Gastroesophageal sphincter (tissue), 4 donors: ENCODE results near the gene MRPL38. TPM values are rescaled to one million over a fixed set of nuclear protein-coding genes. Genes with fewer than 3 reads are reported as not detected.

ENCODE experiments used
- ATAC-seq: fragments of 150-250 bp; one replicate; pipeline ENCODE4 v1.9.1; 2016; ENCODE audit warnings: mild to moderate bottlenecking, moderate library complexity
- H3K27ac ChIP-seq, 4 donors: fragments of 200-600 bp; sonication (generic) in 3 of 4; 1 replicate in 3 of 4; 2 replicates in 1 of 4; pipeline ENCODE4 v1.5.1; 2016 to 2019
- H3K27me3 ChIP-seq: fragments of 200-600 bp; sonication (generic); one replicate; pipeline ENCODE4 v1.5.1; 2019
- H3K36me3 ChIP-seq, 2 donors: fragments of 200-600 bp; sonication (generic); one replicate each; pipeline ENCODE4 v1.5.1; 2019; ENCODE audit warnings: control low read depth in 1 of 2
- H3K4me1 ChIP-seq, 3 donors: fragments of 200-600 bp; sonication (generic); 1 replicate in 2 of 3; 2 replicates in 1 of 3; pipeline ENCODE4 v1.5.1; 2016 to 2019; ENCODE audit warnings: control low read depth in 2 of 3
- H3K4me3 ChIP-seq, 2 donors: fragments of 200-600 bp; sonication (generic); one replicate each; pipeline ENCODE4 v1.5.1; 2019; ENCODE audit warnings: mild to moderate bottlenecking in 1 of 2, moderate library complexity in 1 of 2
- H3K9me3 ChIP-seq, 3 donors: fragments of 200-600 bp; sonication (generic); one replicate each; pipeline ENCODE4 v1.5.1; 2017 to 2019; ENCODE audit warnings: control low read depth in 2 of 3
- EP300 ChIP-seq: sonication (generic); formaldehyde crosslinking; IDR thresholded peaks from one replicate; pipeline ENCODE4 v1.6.1; 2017; ENCODE audit warnings: antibody characterized with exemption, mild to moderate bottlenecking
- POLR2A ChIP-seq, 2 donors: fragments of 450-650 bp; IDR thresholded peaks; one replicate each; pipeline ENCODE4 v1.6.1; 2017; ENCODE audit warnings: antibody characterized with exemption in 2 of 2, mild to moderate bottlenecking in 2 of 2, moderate library complexity in 1 of 2
- POLR2AphosphoS5 ChIP-seq: sonication (generic); formaldehyde crosslinking; IDR thresholded peaks from one replicate; pipeline ENCODE4 v1.6.1; 2017; ENCODE audit warnings: antibody characterized with exemption
- WGBS, 2 donors: methylation state at CpG; one replicate each; pipeline ENCODE4 v1.1.5; 2018; ENCODE audit warnings: low coverage in 1 of 2; 5-methylcytosine and 5-hydroxymethylcytosine counted together
- total RNA-seq, 4 donors: library from RNA; depleted of rRNA; stranded (reverse); fragments of >200 nt; gene quantifications; one replicate each; pipeline ENCODE4 v1.1.0, GENCODE V29; 2016
- TF ChIP-seq, protein P1 (sequence below), 4 experiments: fragments of 200-600 bp in 2 of 4; fragments of 450-650 bp in 2 of 4; sonication (generic) in 1 of 4; IDR thresholded peaks; one replicate each; pipeline ENCODE4 v1.5.1; 2017 to 2019; ENCODE audit warnings: antibody characterized with exemption in 4 of 4, mild to moderate bottlenecking in 2 of 4, moderate library complexity in 2 of 4

MRPL38 gene
- total RNA-seq, 4 donors from 2014 or later, result 18.4 to 69.6 (median 44.3) TPM

DNA sequence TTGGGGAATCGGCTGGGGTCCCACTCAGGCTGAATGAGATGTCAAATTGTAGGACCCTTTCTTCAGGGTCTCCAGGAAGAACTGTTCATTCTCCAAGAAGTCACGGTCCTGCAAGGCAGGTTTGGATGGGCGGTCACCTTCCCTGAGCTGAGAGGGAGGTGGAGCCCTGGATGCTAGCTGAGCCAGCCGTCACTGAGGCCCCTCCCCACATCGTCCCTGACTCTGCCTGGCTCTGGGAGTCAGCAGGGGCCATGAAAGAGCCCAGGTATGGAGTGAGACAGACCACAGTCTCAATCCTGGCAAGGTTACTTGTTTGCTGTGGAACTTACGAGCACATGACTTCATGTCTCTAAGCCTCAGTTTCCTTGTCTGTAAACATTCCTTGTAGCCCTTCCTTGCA is 6.0 kb upstream of the MRPL38 start:
- H3K27me3 ChIP-seq, result no peaks in the 10 kb centered on the region
- H3K36me3 ChIP-seq, result peaks cover 0 to 36% of the 10 kb centered on the region in 2 donors
- TF ChIP-seq, protein P1, sequence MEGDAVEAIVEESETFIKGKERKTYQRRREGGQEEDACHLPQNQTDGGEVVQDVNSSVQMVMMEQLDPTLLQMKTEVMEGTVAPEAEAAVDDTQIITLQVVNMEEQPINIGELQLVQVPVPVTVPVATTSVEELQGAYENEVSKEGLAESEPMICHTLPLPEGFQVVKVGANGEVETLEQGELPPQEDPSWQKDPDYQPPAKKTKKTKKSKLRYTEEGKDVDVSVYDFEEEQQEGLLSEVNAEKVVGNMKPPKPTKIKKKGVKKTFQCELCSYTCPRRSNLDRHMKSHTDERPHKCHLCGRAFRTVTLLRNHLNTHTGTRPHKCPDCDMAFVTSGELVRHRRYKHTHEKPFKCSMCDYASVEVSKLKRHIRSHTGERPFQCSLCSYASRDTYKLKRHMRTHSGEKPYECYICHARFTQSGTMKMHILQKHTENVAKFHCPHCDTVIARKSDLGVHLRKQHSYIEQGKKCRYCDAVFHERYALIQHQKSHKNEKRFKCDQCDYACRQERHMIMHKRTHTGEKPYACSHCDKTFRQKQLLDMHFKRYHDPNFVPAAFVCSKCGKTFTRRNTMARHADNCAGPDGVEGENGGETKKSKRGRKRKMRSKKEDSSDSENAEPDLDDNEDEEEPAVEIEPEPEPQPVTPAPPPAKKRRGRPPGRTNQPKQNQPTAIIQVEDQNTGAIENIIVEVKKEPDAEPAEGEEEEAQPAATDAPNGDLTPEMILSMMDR (IDR thresholded peaks at IDR 0.05), result no peak
- TF ChIP-seq EP300, result no peak
- TF ChIP-seq POLR2AphosphoS5, result no peak
- TF ChIP-seq POLR2A (IDR thresholded peaks at IDR 0.05), result no peak
- H3K27ac ChIP-seq, result no peak overlapping the region
- ATAC-seq, result no peak
- peaks cover 0 to 2% (median 0%) of the 10 kb centered on the region in 3 donors for H3K4me1 ChIP-seq
- 100% methylated on average over 1 of the region's 6 CpGs; no CpG with 5 or more reads in 1 of the 2 donors for WGBS, 2 donors
- H3K4me3 ChIP-seq, result no peak overlapping the region
- H3K9me3 ChIP-seq, result no peaks in the 10 kb centered on the region

DNA sequence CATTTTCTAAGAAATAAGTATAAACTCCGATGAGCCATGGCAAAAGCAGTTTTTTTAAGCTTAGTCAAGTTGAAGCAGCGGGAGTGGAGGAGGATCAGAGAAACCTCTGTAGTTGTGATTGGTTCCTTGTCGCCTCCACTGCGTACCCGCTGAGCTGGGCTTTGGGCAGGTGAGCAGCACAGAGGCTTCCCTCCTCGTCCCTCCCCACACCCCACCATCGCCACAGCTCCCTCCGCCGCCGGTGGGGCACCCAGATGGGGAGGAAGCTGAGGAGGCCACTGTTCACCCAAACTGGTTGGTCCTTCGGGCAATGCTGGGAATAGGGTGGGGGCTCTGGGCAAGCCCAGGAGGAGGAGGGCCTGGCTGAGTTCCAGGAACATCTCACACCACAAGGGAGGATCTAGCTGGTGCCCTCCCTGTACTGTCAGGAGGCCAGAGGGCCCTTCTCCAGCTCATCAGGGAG is 5.2 kb upstream of the MRPL38 start:
- WGBS, 2 donors, result 60 to 83% methylated on average over 1 to 4 of the region's 11 CpGs
- no peak for ATAC-seq
- no peak overlapping the region for H3K4me3 ChIP-seq
- TF ChIP-seq, protein P1 (IDR thresholded peaks at IDR 0.05), result no peak
- TF ChIP-seq POLR2A (IDR thresholded peaks at IDR 0.05) (no peak), EP300 (no peak), POLR2AphosphoS5 (no peak)
- no peaks in the 10 kb centered on the region for H3K27me3 ChIP-seq
- H3K36me3 ChIP-seq, result peaks cover 0 to 31% of the 10 kb centered on the region in 2 donors
- H3K9me3 ChIP-seq, result no peaks in the 10 kb centered on the region
- H3K4me1 ChIP-seq, result peaks cover 0 to 9% (median 0%) of the 10 kb centered on the region in 3 donors
- H3K27ac ChIP-seq, result no peak overlapping the region

DNA sequence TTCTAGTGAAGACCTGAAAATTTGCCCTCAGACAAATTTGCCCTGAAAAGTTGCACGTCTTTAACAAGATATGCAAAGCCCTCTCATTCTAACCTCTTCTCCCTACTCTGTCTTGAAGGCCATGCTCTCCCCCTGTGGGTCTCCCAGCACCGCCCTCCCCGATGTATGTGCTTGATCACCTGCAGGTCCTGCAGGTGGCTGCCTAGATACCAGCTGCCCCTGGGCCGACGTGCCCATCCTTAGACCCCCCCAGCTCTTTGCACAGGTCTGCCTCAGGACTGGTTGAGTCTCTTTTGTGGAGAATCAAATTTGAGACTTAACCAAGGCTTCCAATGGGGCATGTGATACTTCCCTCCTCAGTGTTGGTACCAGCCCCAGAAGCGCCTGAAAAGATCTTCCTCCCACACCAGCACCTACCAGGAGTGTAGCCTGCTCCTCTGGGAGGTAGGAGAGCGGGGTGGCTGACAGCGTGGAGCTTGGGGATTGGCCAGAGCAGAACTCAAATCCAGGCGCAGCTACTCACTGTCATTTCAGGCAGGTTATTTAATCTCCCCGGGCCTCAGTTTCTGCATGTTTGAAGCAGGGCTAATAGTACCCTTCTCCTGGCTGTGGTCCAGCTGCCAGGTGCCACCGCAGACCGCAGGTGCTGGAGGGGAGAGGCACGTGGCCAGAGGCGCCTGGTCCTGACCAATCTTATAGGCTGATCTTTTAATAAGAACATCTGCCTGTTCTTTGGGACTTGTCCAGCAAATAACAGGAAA is 4.5 kb upstream of the MRPL38 start:
- H3K27ac ChIP-seq, result no peak overlapping the region
- TF ChIP-seq, protein P1 (IDR thresholded peaks at IDR 0.05), result no peak

DNA sequence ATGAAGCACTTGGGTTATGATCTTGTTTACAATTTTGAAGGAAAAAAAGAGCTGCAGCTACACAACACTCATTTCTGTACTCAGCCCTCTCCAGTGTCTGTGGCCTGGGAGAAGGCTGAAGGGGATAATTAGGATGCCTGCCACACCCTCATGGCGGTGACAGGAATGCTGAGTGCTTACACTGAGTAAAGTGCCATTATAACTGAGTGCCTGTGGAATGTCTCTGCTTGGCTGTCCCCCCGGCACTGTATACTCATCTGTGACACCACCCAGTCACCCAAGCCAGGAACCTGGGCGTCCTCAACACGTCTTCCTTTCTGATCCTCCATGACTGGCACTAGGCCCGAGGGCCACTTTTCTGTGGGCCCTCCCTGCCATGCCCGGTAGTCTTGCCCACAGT is 3.5 kb upstream of the MRPL38 start:
- Histone ChIP-seq H3K9me3 (no peaks in the 10 kb centered on the region), H3K4me1 (peaks cover 0 to 22% (median 8%) of the 10 kb centered on the region in 3 donors), H3K4me3 (no peak overlapping the region), H3K27me3 (no peaks in the 10 kb centered on the region), H3K27ac (no peak overlapping the region), H3K36me3 (peaks cover 0 to 14% of the 10 kb centered on the region in 2 donors)
- ATAC-seq, result no peak
- 69 to 95% methylated on average over 3 to 6 of the region's 6 CpGs for WGBS, 2 donors
- no peak for TF ChIP-seq EP300
- no peak for TF ChIP-seq POLR2AphosphoS5
- TF ChIP-seq, protein P1 (IDR thresholded peaks at IDR 0.05), result no peak
- no peak for TF ChIP-seq POLR2A (IDR thresholded peaks at IDR 0.05)

More for the DNA sequence above, 4.5 kb upstream of the MRPL38 start:
- H3K27me3 ChIP-seq, result no peaks in the 10 kb centered on the region
- no peak overlapping the region for H3K4me3 ChIP-seq
- ATAC-seq, result no peak
- peaks cover 0 to 25% of the 10 kb centered on the region in 2 donors for H3K36me3 ChIP-seq
- WGBS, 2 donors, result 90 to 100% methylated on average over 1 to 3 of the region's 14 CpGs
- no peaks in the 10 kb centered on the region for H3K9me3 ChIP-seq
- H3K4me1 ChIP-seq, result peaks cover 0 to 11% (median under 1%) of the 10 kb centered on the region in 3 donors
